HG03280 (cell line): ENCODE measurements around the gene POLR2E.

ENCODE experiments used
- ATAC-seq: cut with Tn5 transposase; IDR thresholded peaks from one replicate; pipeline ENCODE4 v1.9.1; 2021; ENCODE audit warnings: mild to moderate bottlenecking, moderate library complexity; ENCODE audit not compliant: unreplicated experiment

POLR2E gene

DNA sequence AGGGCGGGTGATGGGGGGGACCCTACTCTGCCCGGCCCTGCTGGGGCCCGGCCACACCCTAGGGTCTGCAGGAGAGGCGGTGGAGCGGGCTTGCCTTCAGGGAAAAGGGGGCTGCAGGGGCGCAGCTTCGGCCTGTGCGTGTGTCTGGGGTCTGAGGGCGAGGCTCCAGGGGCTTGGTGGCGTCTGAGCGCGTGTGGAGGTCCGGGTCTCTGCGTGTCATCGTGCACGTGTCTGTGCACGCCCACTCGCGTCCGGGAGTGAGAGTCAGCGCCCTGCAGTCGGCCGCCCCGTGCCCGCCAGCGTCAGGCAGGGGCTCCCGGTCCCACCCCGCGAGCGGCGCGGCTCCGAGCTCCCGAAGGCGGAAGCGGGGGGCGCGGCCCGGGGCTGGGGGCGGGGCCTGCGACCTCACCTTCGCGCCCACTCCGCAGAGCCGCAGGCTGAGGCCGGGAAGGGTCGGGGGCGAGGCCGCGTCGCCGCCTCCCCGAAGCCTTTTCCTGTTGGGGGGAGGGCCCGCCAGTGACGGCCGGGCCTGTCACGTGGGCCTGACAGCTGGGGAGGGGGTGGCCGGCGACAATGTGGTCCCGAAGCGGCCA lies 28.3 kb downstream of the POLR2E start, which contains the start of gene ARHGAP45:
TSS of gene ARHGAP45 (plus strand) at position 420 of the 593 bp plus-strand sequence. CDS start 239 bp downstream, outside the sequence.
- ATAC-seq: peak; percentile 35

DNA sequence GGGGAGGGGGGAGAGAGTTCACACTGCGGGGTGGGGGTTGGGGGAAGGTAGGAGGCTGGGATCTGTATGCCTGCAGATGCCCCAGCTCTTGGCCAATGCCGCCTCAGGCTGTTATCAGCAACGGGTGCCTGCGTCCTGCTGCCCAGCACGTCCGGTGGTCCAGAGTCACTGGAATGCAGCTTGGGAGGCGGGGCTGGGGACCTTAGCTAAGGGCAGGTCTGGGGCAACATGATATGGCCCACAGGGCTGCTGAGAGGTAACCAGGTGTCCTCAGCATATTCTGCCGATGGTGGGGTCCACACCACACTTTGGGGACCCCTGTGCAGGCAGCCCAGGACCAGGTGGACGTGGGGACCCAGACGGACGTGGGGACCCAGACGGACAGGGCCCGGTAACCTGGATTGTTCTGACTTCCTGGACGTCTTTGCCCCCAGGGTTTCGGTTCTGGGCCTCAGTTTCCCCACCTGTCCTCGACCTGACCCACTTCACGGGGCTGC lies 28.9 kb downstream of the POLR2E start:
- ATAC-seq: no peak

DNA sequence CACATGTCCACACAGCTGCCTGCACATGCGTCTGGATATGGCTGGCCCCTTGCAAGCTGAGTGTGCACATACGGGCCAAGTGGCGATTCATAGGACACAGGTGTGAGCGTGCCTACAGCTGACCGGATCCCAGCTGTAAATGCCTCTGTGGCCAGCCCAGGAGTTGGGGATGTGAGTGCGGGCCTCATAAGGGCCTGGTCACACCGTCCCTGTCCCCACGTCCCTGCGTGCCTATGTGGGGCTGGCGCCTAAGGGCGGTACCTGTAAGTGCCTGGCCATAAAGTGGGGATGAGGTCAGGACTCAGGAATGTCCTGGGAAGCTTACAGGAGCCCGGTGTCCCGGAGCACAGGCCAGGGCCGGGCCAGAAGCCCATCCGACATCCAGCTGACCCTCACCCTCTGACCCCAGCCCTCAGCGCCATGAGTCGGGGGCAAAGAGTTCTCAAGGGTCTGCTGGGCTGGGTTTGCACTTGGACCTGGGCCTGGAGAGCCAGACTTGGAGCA lies 29.5 kb downstream of the POLR2E start:
- no peak for ATAC-seq

DNA sequence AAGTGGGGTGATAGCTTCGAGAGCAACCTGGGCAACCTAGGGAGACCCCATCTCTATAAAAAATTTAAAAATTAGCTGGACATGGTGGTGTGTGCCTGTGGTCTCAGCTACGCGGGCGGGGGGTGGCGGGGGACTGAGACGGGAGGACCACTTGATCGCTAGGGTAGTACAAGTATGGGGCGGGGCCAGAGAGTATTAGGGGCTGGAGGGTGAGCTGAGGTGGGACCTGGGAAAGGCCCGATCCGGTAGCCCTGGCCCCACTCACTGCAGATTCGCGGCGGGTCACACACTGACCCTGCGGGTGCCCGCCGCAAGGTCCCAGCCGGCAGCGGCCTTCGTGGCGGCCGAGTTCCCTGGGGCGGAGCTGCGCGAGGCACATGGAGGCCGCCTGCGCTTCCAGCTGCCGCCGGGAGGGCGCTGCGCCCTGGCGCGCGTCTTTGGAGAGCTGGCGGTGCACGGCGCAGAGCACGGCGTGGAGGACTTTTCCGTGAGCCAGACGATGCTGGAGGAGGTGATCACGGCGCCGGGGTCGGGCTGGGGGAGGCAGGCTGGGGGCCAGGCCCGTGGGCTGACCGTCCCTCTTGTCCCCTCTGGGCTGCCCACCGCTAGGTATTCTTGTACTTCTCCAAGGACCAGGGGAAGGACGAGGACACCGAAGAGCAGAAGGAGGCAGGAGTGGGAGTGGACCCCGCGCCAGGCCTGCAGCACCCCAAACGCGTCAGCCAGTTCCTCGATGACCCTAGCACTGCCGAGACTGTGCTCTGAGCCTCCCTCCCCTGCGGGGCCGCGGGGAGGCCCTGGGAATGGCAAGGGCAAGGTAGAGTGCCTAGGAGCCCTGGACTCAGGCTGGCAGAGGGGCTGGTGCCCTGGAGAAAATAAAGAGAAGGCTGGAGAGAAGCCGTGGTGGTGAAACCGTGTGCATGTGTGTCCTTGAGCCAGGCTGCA lies 30.2 kb downstream of the POLR2E start:
- ATAC-seq: no peak

DNA sequence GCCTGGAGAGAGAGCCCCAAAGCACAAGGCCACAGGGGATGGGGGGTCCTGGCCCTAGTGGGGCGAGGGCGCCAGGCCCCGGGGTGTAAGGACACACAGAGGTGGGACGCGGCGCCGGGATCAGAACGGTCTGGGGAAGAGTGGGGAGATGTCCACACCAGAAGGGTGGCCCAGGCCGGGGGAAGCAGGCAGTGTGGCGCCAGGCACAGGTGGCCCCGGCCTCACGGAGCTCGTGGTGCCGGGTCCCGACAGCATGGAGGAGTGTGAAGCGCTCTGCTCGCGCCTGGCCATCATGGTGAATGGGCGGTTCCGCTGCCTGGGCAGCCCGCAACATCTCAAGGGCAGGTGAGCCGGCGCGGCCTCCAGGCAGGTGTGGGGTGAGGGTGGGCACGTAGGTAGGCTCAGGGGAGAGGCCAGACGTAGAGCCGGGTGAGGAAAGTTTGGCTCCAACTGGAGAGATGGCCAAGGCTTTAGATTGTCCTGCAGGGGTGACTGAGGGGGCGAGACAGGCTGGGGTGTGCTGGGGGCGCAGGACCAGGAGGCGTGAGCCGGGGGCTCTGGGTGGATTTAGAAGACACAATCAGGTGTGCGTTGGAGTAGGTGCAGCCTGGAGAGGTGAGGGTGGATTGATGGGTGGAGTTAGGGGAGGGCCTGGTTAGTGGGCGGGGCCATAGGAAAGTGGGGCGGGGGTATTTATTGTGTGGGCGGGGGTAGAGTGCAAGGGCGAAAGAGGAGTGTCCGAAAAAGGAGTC lies 31.1 kb downstream of the POLR2E start:
- no peak for ATAC-seq

DNA sequence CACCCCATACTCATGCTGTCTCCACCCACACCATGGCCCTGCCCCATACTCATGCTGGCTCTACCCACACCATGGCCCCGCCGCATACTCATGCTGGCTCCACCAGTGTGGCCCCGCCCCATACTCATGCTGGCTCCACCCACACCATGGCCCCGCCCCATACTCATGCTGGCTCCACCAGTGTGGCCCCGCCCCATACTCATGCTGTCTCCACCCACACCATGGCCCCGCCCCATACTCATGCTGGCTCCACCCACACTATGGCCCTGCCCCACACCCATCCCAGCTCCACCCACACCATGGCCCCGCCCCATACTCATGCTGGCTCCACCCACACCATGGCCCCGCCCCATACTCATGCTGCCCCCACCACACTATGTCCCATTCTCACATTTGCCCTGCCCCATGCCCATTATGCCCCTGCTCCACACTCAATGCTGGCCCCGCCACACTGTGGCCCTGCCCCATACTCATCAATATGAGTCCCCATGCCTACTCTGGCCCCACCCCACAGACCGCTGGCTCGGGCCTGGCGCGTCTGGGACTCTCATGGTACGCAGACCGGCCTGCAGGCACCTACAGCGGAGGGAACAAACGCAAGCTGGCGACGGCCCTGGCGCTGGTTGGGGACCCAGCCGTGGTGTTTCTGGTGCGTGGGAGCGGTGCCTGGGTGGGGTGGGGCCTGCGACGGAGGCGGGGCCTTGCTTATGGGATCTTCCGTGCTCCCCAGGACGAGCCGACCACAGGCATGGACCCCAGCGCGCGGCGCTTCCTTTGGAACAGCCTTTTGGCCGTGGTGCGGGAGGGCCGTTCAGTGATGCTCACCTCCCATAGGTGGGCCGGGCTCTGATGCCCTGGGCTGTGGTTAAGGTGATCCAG lies 31.9 kb downstream of the POLR2E start:
- ATAC-seq: no peak

DNA sequence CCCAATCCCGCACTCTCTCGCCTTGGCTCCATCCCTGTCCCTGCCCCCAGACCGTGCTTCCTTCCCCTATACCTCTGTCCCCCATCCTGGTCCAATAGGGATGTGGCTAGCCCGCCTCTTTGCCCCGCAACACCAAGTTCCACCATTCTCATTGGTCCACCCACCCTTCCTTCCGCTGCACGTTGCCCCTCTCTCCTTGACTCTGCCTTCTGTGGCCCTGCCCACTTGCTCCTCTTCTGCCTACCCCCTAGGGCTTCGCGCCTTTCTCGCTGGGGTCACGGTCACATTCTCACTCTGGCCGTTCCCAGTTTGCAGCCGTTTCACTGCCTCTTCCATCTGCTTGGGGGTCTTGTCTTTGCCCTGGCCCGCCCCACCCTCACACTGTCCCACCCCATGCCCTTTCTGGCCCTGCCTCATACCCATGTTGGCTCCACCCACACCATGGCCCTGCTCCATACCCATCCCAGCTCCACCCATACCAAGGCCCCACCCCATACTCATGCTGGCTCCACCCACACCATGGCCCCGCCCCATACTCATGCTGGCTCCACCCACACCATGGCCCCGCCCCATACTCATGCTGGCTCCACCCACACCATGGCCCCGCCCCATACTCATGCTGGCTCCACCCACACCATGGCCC lies 32.7 kb downstream of the POLR2E start:
- ATAC-seq: no peak

DNA sequence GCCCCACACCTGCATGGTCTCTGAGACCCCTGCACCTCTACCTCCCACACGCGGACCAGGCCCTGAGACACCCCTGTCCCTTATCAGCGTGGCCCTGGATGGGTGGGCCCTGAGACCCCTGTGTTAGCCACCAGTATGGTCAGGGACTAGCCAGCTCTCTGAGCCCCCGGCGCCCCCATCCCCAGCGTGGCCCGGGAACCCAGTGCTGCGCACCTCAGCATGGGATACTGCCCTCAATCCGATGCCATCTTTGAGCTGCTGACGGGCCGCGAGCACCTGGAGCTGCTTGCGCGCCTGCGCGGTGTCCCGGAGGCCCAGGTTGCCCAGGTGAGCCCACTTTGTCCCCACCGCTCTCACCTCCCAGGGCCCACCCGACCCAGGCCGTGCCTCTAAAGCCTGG lies 33.2 kb downstream of the POLR2E start:
- no peak for ATAC-seq

DNA sequence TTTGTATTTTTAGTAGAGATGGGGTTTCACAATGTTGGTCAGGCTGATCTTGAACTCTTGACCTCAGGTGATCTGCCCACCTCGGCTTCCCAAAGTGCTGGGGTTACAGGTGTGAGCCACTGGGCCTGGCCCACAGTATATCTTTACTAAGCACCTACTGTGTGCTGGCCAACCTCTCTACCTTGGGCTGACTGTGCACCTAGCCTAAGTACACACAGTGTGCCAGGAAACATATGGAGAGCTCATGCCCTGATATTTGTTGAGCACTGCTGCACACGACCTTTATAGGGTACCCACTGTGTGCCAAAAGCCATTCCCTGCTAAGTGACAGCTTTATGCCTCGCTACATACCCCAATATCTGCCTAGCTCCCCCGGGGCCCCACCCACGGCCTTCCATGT lies 34.5 kb downstream of the POLR2E start:
- no peak for ATAC-seq

DNA sequence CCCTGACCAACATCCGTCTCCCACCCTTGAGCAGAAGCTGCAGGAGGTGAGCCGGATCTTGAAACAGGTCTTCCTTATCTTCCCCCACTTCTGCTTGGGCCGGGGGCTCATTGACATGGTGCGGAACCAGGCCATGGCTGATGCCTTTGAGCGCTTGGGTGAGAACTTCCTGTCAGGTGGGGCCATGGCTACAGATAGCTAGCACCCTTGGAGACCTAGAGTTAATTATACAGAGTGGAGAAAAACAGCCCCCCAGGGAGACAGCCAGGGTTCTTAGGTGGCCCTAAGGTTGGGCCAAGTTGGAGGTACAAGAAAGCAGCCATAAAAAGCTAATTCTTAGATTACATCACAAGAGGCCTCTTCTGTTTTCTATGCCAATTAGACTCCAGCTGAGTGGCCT lies 37.1 kb downstream of the POLR2E start:
- no peak for ATAC-seq

DNA sequence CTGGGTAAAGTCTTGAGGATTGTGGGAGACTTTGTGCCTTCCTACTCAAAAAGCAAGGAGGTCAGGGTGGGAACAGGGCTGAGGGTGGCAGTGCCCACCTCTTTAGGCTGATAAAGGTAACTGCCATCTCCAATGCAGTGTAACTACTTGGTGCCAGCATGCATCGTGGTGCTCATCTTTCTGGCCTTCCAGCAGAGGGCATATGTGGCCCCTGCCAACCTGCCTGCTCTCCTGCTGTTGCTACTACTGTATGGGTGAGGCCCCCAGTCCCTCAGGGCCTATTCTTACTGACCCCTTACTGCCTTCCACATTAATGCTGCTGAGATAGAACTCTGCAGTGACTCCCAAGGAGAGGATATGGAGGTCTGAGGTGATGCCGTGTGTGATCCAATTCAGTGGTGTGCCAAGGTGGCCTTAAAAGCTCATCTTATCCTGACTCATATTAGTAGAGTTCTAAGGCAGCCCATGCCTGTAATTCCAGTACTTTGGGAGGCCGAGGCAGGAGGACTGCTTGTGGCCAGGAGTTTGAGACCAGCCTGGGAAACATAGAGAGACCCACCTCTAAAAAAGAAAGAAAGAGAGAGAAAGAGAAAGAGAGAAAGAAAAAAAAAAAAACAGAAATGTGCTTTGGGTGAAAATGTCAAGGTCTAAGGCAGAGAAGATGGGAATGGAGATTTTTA lies 37.9 kb downstream of the POLR2E start:
- no peak for ATAC-seq

DNA sequence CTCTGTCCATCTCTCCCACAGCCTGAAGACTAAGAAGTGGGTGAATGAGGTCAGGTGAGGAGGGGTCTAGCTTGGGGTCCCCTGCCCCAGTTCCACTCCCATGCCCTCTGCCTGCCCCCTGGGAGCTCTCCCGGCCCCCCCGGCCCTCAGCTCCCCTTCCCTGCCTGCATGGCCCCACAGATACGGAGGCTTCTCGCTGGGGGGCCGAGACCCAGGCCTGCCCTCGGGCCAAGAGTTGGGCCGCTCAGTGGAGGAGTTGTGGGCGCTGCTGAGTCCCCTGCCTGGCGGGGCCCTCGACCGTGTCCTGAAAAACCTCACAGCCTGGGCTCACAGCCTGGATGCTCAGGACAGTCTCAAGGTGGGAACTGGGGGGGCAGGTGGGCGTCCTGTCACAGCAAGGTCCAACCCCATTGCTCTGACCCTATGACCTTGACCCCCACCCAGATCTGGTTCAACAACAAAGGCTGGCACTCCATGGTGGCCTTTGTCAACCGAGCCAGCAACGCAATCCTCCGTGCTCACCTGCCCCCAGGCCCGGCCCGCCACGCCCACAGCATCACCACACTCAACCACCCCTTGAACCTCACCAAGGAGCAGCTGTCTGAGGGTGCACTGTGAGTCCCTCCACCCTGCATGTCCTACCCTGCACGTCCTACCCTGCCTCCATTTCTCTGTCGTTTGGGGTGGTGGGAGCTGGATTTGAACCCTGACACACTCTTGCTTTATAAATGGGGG lies 39.1 kb downstream of the POLR2E start:
- ATAC-seq: no peak

DNA sequence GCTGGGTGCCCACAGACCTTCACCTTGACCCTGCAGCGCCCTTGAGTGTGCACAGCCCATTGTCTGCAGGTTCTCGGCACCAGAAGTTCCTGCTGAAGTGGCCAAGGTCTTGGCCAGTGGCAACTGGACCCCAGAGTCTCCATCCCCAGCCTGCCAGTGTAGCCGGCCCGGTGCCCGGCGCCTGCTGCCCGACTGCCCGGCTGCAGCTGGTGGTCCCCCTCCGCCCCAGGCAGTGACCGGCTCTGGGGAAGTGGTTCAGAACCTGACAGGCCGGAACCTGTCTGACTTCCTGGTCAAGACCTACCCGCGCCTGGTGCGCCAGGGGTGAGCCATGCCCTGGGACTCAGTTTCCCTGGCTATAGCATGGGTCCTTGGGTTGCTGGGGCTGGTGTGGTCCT lies 40.1 kb downstream of the POLR2E start:
- no peak for ATAC-seq

DNA sequence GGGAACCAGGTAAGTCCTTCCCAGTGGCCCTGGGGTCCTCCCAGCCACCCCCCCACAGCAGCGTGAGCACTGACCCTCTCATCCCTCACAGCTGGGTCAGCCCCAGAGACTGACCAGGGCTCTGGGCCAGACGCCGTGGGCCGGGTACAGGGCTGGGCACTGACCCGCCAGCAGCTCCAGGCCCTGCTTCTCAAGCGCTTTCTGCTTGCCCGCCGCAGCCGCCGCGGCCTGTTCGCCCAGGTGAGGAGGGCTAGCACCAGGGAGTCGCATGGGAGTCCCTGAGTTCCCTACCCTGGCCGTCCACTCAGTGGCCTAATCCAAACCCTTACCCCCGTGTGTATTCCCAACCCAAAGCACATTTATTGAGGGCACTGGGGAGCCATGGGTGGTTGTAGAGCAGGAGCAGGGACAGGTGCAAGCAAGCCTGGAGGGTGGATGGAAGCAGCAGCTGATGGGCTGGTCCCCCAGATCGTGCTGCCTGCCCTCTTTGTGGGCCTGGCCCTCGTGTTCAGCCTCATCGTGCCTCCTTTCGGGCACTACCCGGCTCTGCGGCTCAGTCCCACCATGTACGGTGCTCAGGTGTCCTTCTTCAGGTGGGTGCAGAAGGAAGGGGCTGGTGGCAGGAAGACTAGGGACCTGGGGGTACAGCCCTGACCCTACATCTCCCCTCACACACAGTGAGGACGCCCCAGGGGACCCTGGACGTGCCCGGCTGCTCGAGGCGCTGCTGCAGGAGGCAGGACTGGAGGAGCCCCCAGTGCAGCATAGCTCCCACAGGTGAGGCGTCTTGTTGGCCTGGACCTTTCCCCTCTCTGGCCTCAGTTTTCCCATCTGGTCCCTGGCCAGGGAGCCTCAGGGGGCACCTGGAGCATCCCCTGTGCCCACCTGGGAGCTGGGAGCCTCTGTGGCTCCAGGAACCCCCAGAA lies 40.8 kb downstream of the POLR2E start:
- ATAC-seq: no peak

DNA sequence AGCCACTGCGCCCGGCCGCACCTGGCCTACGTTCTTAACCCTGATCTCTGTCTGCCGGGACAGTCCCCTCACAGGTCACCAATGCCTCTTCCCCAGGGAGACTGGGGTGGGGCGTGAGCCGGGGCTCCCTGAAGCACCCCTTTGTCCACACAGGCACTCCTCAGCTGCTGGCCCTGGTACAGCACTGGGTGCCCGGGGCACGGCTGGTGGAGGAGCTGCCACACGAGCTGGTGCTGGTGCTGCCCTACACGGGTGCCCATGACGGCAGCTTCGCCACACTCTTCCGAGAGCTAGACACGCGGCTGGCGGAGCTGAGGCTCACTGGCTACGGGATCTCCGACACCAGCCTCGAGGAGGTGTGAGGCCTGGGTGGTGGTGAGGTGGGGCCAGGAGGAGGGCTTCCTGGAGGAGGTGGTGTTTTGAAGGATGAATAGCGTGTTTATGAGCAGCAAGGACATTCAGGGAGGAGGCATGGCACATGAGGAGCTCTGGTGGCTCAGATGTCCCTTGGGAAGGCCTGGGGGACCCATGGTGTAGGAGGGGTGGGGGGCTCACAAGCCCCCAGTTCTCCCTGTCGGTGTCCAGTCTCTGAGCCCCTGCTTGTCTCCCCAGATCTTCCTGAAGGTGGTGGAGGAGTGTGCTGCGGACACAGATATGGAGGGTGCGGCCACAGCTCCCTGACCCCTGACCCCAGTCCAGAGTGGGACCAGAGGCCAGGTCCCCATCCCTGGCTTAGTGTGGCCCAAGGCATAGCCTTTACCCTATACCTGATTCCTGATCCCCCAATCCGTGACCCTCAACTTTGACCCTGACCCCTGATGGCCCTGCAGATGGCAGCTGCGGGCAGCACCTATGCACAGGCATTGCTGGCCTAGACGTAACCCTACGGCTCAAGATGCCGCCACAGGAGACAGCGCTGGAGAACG lies 41.7 kb downstream of the POLR2E start:
- no peak for ATAC-seq

DNA sequence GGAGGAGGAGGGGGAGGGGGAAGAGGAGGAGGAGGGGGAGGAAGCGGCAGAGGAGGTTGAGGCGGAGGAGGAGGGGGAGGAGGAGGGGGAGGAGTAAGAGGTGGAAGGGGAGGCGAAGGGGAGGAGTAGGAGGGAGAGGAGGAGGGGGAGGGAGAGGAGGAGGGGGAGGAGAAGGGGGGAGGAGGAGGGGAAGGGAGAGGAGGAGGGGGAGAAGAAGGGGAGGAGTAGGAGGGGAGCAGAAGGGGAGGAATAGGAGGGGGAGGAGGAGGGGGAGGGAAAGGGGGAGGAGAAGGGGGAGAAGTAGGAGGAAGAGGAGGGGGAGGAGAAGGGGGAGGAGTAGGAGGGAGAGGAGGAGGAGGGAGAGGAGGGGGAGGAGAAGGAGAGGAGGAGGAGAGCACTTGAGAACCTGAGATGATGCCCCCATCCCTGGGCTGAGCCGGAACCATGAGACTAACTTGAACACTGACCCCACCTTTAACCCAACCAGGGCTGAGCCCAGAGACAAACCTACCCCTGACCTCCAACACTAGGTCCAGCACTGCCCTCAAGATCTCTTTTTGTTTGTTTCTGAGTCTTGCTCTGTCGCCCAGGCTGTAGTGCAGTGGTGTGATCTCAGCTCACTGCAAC lies 42.7 kb downstream of the POLR2E start:
- no peak for ATAC-seq
